BE2C (cell line): Measurements from ENCODE around the gene RNASEH2B. TPM values are rescaled to one million over a fixed set of nuclear protein-coding genes. Genes with fewer than 3 reads are reported as not detected.

Experiments
- DNase-seq: peaks from one replicate; pipeline ENCODE4 v3.0.0-alpha.2; 2020
- H3K27me3 ChIP-seq: fragments of 250-450 bp; sonication (Bioruptor Pico); 2 replicates; pipeline ENCODE4 v1.5.1; 2020; ENCODE audit warnings: mild to moderate bottlenecking
- H3K36me3 ChIP-seq: fragments of 250-450 bp; sonication (Bioruptor Pico); 2 replicates; pipeline ENCODE4 v1.5.1; 2020; ENCODE audit warnings: mild to moderate bottlenecking
- H3K4me1 ChIP-seq: fragments of 250-450 bp; sonication (Bioruptor Pico); 2 replicates; pipeline ENCODE4 v1.5.1; 2020
- H3K4me3 ChIP-seq: 2 replicates; pipeline ENCODE4 v1.5.1; 2011; ENCODE audit warnings: low read depth, low read length
- H3K9me3 ChIP-seq: fragments of 250-450 bp; sonication (Bioruptor Pico); 2 replicates; pipeline ENCODE4 v1.5.1; 2020
- polyA plus RNA-seq: library from polyadenylated mRNA; unstranded; fragments of >200 nt; gene quantifications from one replicate; pipeline ENCODE4 v1.2.1, GENCODE V29; 2012; ENCODE audit warnings: low read depth, missing spikeins; ENCODE audit not compliant: insufficient read length, insufficient read depth
- TF ChIP-seq, protein P1 (sequence below): IDR thresholded peaks from 2 replicates; pipeline ENCODE4 v1.5.1; 2012; ENCODE audit warnings: mild to moderate bottlenecking, low read depth, low read length

Gene RNASEH2B, protein sequence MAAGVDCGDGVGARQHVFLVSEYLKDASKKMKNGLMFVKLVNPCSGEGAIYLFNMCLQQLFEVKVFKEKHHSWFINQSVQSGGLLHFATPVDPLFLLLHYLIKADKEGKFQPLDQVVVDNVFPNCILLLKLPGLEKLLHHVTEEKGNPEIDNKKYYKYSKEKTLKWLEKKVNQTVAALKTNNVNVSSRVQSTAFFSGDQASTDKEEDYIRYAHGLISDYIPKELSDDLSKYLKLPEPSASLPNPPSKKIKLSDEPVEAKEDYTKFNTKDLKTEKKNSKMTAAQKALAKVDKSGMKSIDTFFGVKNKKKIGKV
- 13.6 TPM for polyA plus RNA-seq

DNA sequence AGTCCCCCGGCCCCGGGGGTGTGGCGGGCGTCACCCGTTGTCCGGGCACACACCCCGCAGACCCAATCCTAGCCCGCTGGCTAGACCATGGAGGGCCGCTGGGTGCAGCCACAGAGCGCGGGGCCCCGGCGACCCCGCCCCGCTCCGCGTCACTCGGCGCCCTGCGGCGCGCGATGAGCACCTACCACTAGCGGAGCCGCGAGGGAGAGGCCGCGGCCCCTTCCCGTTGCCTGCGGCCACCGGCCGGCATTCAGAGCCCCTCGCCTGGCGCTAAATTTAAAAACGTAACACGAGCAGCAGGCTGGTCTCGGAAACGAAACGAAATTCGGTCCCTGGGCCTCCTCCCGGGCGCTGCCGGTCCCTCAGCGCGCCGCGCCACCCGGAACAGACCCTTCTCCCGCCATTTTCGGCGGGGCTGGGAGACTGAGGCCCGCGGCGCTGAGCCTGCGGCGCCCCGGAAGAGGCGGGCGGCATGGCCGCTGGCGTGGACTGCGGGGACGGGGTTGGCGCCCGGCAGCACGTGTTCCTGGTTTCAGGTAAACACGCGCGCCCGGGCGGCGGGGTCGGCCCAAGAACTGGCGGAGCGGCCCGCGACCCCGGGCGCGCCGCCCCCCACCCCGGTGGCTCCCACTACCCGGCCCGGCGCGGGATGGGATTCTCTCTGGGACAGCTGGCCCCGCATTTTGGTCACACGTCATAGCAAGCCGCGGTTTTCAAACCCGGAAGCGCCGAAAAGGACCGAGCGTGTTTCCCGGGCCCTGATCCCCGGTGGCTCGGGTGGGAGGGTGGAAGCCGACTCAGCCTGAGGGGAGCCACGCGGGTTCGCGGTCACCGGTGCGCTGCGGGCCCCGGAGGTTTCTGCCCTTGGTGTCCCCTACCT lies at the start of gene RNASEH2B:
Gene RNASEH2B (plus strand): TSS at position 187 of the 880 bp plus-strand sequence. CDS start 286 bp downstream, at position 473.
- Histone ChIP-seq H3K4me3 (peak within 1 kb of the TSS; percentile 68), H3K36me3 (no peaks in the 10 kb centered on the region), H3K27me3 (no peaks in the 10 kb centered on the region), H3K9me3 (no peaks in the 10 kb centered on the region), H3K4me1 (no peaks in the 10 kb centered on the region; the same call in none of the 2 replicates)
- TF ChIP-seq, protein P1, sequence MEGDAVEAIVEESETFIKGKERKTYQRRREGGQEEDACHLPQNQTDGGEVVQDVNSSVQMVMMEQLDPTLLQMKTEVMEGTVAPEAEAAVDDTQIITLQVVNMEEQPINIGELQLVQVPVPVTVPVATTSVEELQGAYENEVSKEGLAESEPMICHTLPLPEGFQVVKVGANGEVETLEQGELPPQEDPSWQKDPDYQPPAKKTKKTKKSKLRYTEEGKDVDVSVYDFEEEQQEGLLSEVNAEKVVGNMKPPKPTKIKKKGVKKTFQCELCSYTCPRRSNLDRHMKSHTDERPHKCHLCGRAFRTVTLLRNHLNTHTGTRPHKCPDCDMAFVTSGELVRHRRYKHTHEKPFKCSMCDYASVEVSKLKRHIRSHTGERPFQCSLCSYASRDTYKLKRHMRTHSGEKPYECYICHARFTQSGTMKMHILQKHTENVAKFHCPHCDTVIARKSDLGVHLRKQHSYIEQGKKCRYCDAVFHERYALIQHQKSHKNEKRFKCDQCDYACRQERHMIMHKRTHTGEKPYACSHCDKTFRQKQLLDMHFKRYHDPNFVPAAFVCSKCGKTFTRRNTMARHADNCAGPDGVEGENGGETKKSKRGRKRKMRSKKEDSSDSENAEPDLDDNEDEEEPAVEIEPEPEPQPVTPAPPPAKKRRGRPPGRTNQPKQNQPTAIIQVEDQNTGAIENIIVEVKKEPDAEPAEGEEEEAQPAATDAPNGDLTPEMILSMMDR: no peak
- peak; percentile 73 for DNase-seq

DNA sequence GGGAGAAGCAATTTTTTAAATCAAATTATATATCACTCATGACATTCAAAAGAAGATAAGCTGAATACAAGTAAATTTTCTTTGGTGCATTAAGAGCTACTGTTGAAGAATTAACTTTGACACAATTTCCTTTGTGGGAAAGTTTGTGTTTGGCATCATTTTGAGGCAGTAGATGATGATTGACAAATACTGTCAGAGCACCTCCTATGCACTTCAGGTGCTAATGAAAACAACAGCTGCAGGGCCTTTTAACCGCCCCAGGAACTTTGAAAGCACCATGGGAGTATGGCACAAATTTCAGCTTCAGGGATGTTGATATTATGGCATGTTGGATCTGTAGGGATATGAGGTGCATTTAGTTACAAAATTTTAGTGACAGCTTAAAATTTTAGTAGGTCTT lies 45.1 kb upstream of the RNASEH2B start:
- Histone ChIP-seq H3K27me3 (no peaks in the 10 kb centered on the region), H3K4me1 (no peaks in the 10 kb centered on the region), H3K36me3 (no peaks in the 10 kb centered on the region), H3K9me3 (no peaks in the 10 kb centered on the region), H3K4me3 (no peak overlapping the region)
- TF ChIP-seq, protein P1: no peak
- DNase-seq: no peak

DNA sequence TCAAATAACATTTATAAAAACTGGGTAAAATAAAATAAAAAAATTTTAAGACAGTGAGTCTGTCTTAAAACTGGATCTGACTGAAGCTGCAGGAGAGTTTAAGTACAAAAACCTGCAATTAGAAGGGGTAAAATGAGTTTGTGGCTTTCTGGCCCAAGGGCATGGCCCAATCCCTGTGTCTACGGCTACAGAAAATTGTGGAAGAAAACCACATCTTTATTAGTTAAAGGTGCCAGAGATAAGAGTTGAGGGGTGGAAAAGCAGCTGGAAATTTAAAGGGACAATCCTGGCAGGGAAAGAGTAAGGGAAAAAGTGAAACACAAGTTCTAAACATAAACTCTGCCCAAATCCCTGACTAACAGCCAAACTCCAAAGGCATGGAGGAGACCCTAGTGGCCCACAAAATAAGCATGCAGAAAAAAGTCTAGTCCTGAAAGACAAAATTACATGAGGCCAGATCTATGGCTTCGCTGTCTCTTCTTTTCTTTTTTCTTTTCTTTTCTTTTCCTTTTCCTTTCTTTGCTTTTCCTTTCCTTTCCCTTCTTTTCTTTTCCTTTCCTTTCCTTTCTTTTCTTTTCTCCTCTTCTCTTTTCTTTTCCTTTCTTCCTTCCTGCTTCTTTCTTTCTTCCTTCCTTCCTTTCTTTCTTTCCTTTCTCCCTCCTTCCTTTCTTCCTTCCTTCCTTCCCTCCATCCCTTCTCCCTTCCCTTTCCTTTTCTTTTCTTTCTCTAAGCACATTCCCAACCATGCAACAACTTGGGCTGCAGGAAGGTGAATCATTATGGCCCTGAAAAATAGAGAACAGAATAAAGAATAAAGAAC lies 42.6 kb upstream of the RNASEH2B start:
- H3K9me3 ChIP-seq: no peaks in the 10 kb centered on the region
- no peaks in the 10 kb centered on the region; the same call in 1 of the 2 replicates for H3K4me1 ChIP-seq
- H3K36me3 ChIP-seq: no peaks in the 10 kb centered on the region
- no peak overlapping the region for H3K4me3 ChIP-seq
- no peak for DNase-seq
- H3K27me3 ChIP-seq: no peaks in the 10 kb centered on the region
- TF ChIP-seq, protein P1: no peak

DNA sequence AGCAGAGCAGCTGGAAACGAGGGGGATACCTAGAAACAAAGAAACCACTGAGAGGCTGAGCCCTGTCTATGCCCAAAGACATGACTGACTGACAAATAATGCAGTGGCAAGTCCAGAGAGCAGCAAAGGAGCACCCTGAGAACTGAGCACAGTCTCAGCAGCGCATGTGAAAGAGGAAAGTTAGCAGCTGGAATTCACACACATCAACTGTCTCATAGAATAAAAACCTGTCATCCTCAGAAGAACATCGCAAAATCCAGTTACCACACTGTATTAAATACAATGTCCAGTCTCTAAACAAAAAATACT lies 42.0 kb upstream of the RNASEH2B start:
- no peaks in the 10 kb centered on the region; the same call in 1 of the 2 replicates for H3K4me1 ChIP-seq
- no peak overlapping the region for H3K4me3 ChIP-seq
- H3K36me3 ChIP-seq: no peaks in the 10 kb centered on the region
- H3K9me3 ChIP-seq: no peaks in the 10 kb centered on the region
- no peak for DNase-seq
- H3K27me3 ChIP-seq: no peaks in the 10 kb centered on the region
- TF ChIP-seq, protein P1: no peak

DNA sequence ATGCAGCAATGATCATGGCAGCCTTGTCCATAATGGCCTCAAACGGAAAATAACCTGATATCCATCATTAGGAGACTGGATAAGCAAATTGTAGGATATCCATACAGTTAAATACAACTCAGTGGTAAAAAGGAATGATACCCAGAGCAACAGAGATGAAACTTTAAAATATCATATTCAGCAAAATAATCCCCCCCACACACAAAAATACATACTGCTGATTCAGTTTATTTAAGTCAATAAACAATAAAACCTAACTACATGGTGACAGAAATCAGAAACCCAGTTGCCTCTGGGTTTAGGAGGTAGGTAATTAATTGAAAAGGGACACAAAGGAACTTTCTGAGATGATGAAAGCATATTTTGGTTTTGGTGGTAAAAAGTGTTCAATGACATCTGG lies 38.2 kb upstream of the RNASEH2B start:
- TF ChIP-seq, protein P1: no peak
- DNase-seq: no peak
- H3K4me3 ChIP-seq: no peak overlapping the region
- H3K27me3 ChIP-seq: no peaks in the 10 kb centered on the region
- no peaks in the 10 kb centered on the region for H3K9me3 ChIP-seq
- peaks cover 3% of the 10 kb centered on the region; the same call in 1 of the 2 replicates for H3K4me1 ChIP-seq
- no peaks in the 10 kb centered on the region for H3K36me3 ChIP-seq
